Activated CD4-positive, alpha-beta T cell treated with anti-CD3 and anti-CD28 coated beads for 1 hour (primary cell): Measurements from ENCODE around the gene UBASH3B.
"Not testable (repeated sequence)": the region's sequence is repeated elsewhere in the genome, so short reads cannot be mapped to it uniquely, and the experiment has no call there.

ENCODE experiments used
- DNase-seq: peaks from one replicate; pipeline ENCODE4 v3.0.0-alpha.2; 2020

UBASH3B gene

DNA sequence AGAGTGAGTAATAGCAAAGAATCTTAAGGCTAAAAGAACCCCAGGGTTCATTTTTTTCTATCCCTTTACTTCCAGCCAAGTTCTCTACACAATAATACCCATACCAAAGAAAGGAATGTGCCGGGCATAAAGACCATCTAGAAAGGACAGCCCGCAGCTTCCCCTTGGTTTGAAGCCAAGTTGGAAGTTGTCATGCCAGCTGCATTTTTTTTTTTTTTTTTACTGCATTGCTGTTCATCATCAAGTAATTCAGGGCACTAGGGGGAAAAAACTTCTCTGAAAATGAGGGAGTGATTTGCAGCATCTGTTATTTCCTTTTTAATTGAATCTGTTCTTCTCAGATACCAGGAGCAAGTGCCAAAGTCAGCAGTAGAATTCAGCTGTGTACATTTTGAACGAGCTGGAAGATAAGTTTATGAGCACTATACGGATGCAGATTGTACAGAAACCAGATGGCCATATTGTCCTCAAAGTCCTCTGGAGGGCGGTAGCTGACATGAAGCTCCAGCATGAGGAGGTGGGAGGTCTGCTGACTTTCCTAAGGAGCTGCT, 56.4 kb downstream of the UBASH3B start:
- no peak for DNase-seq

DNA sequence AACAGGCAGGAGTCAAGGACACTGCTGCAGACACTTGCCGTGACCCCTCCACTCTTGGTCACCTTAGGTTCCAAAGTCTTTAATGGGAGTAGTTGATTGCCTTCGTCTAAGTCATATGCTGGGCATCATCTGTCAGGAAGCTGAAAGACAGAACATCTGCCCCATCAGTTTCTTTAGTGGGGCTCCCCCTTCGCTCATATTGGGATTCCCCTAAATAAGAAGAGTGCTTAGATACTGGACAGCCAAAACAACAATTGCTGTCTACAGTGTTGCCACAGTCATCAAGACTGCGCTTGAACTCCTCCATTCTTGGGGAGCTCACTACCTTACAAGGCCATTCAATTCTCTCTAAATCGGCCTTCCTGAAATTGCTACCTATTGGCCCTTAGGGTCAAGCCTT, 58.5 kb downstream of the UBASH3B start:
- no peak for DNase-seq

GRCh38 chr11:122714484-122714883, 59.0 kb downstream of the UBASH3B start:
- DNase-seq: no peak

GRCh38 chr11:122715548-122716440, 60.3 kb downstream of the UBASH3B start:
- no peak for DNase-seq

GRCh38 chr11:122717264-122717867, 61.8 kb downstream of the UBASH3B start:
- no peak for DNase-seq

- DNase-seq: no peak
Measured at GRCh38 chr11:122720107-122720881, 64.8 kb downstream of the UBASH3B start.

DNA sequence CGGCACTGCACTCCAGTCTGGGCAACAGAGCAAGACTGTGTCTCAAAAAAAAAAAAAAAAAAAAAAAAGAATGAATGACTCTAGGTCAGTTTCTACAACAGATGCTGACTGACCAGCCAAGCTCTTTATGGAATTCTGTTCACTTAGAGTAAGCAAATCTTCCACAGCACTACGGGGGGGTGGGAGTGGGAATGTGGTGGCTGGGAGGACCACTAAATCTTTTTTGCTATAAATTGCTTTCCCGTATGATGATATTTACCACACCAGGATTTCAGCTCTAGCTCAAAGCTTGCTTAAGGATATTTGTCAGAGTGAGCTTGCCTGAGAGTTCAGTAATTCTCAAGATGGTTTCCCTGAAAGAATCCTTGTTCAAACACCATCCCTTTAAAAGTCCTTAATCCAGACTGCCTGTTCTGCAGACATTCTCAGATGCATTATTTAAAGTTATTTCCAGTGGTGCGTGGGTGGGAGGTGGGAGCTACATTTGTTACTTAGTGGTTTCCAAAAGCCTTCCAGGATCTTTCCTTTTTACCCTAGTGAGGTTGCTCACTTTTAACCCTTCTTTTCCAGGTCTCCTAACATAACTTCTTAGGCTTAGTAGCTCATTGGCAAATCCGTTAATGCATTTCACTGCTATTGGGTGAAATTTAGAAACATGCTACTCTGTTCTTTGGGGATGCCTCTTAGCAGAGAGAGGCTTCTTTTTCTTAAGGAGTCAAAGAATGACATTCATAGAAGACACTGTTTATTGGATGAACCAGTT, 65.9 kb downstream of the UBASH3B start:
- DNase-seq: no peak

DNA sequence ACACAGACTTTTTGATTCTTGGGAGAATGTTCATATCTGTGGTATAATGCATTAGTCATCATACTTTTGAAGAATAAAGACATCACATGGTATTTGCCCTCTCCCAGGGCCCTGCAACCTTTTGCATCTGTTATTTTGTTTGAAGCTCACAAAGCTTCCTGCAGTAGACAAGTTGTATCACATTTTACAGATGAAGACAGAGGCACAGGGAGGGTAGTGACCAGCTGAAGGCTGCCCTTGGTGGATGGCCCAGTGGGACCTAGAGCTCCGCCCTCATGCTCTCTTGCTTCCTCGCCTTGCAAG, 66.4 kb downstream of the UBASH3B start:
- DNase-seq: no peak

DNA sequence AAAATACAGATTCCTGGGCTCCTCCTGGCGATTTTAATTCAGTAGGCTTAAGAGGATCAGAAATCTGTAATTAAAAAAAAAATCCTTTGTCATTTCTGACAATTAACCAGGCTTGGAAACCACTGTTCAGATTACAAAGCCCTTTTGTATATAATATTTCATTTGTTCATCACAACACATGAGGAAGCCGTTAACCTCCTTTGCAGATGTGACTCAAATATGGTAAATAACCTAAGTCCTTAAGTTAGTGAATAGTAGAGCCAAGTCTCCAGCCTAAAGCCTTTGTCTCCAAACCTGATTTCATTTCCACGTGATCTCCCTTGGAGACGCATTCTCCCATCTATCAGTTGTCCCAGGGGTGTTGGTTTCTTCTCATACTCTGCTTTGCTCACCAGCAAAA, 67.6 kb downstream of the UBASH3B start:
- DNase-seq: no peak

DNA sequence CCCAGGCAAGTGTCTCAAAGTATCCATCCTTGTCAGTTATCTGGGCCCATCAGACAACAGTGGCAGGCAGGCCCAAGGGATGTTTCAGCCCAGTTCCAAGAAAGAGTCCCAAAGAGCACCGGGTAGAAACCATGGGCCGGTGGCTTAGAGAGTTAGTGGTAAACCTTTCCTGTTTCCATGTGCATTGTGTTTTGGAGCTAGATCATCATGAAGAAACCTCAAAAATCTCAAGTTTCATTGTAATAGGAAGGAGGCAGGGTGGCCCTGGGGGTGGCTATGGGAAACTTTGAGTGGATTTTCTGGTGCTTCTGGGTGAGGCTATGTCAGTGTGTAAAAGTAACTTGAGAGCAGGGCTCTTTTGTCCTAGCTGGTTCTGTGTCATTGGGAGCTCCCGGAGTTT, 68.1 kb downstream of the UBASH3B start:
- no peak for DNase-seq

GRCh38 chr11:122724520-122724919, 69.0 kb downstream of the UBASH3B start:
- DNase-seq: no peak

- DNase-seq: no peak
Measured at GRCh38 chr11:122726028-122726427, 70.5 kb downstream of the UBASH3B start.

- DNase-seq: no peak
Measured at GRCh38 chr11:122727101-122727929, 71.8 kb downstream of the UBASH3B start.

GRCh38 chr11:122728561-122728960, 73.0 kb downstream of the UBASH3B start:
- no peak for DNase-seq

DNA sequence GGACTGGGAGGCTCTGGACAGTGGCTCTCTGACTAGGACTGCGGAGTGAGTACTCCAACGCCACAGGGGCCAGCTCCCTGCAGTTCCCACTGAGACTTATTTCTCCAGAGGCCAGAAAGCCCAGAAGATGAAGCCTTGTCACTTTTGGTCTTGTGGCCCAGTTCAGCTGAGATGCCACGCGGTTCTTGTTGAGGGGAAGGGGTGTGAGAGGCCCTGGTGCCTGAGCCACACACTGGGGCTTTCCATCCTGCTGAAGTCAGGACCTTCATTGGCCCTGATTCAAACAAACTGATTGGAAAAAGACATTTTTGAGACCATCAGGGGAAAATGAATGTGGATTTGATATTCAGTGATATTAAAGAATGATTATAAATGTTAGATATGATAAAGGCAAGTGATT, 73.6 kb downstream of the UBASH3B start:
- no peak for DNase-seq

DNA sequence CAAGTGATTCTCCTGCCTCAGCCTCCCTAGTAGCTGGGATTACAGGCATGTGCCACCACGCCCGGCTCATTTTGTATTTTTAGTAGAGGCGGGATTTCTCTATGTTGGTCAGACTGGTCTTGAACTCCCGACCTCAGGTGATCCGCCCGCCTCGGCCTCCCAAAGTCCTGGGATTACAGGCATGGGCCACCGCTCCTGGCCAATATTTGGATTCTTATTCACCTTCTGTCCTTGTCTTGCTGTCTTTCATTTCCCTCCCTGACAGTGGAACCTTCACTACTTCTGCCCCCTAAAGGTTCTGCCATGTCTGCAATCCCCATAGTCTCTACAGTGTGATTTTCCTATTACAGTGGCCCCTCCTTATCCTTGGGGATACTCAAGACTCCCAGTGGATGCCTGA, 75.2 kb downstream of the UBASH3B start:
- not testable (repeated sequence) for DNase-seq

- DNase-seq: no peak
Measured at GRCh38 chr11:122731500-122731913, 76.0 kb downstream of the UBASH3B start.

DNA sequence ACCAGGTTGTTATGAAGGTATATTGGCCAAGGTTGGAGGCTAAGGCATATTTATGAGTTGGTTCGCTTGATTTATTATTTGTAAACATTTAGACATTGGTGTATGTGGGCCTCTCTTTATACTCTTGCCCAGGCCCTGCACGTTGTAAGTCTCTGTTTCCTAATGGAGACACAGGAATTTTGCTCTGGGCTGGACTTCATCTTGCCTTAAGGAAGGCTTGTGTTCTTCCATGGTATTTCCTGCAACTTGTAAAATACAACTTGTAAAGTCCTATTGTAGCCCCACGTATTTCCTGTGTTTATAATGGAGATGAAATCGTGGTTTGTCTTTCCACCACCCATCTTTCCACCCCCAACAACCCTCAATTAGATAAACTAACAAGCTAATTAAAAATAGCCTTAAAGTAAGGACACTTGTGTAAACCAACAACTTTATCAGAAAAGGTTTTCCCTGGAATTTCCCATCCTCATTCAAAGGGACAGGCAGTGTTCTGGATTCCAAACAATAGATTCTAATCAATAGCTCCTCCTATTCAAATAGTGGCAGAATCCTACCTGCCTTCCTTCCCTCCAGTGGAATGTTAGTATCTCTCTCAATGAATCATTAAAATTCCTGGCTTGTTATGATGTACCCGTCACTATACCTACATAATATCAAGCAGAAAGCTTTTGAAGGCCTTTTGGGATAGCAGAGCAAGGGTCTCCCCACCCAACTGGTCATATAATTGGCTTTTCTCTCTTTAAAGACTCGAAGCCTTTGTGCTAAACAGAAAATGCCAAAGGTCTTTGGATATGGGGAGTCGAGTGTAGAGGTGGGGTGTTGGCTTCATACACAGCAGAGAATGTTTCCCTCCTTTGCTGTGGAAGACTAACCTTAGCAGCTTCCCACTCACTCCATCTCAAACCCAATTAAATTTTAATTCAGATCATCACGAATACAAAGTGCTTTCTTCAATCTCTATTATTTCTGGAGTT, 77.1 kb downstream of the UBASH3B start:
- no peak for DNase-seq

DNA sequence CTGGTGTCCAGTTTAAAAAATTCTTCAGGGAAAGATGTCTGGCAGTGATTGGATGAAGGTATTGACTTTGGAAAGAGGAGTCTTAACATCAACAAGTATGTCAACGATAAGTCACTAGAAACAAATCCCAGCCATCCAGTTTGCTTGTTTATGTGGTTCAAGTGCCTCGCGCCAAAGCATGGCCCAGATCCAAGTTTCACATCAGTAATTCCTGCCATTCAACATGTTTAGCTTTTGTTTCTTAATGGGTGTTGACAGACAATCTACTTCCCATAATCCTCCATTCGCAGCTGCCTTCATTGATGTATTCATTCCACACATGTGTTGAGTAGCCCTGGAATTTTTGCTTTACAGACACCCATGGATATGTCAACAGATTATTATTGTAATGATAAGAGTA, 77.8 kb downstream of the UBASH3B start:
- no peak for DNase-seq

GRCh38 chr11:122734848-122735496, 79.5 kb downstream of the UBASH3B start:
- no peak for DNase-seq
